Nephron (organoid): ENCODE data around the gene CUEDC1.

ENCODE experiments used
- H3K27ac Mint-ChIP-seq, 3 experiments: 2 replicates each; pipeline ENCODE4 v1.8.0; 2020; ENCODE audit warnings: mixed read lengths in 3 of 3, mild to moderate bottlenecking in 2 of 3, moderate library complexity in 1 of 3
- H3K27me3 Mint-ChIP-seq: 2 replicates; pipeline ENCODE4 v1.8.0; 2021; ENCODE audit warnings: low read depth, mild to moderate bottlenecking, moderate library complexity, mixed read lengths
- H3K36me3 Mint-ChIP-seq: 2 replicates; pipeline ENCODE4 v1.8.0; 2020; ENCODE audit warnings: low read depth, mixed read lengths
- H3K4me1 Mint-ChIP-seq: 2 replicates; pipeline ENCODE4 v1.8.0; 2020; ENCODE audit warnings: mixed read lengths
- H3K4me3 Mint-ChIP-seq, 3 experiments: 2 replicates each; pipeline ENCODE4 v1.8.0; 2020; ENCODE audit warnings: mild to moderate bottlenecking in 3 of 3, mixed read lengths in 3 of 3, moderate library complexity in 2 of 3
- H3K9me3 Mint-ChIP-seq: 2 replicates; pipeline ENCODE4 v1.8.0; 2020; ENCODE audit warnings: mixed read lengths
- CTCF ChIP-seq, 3 experiments: fragments of 200-600 bp; sonication (generic); IDR thresholded peaks; one replicate each; pipeline ENCODE4 v1.5.0; 2021; ENCODE audit warnings: antibody characterized with exemption in 3 of 3; ENCODE audit not compliant: unreplicated experiment in 3 of 3

Gene CUEDC1

GRCh38 chr17:57898487-57899311, 56.5 kb downstream of the CUEDC1 start:
- Mint-ChIP-seq H3K27me3 (no peaks in the 10 kb centered on the region), H3K9me3 (no peaks in the 10 kb centered on the region), H3K4me3 (peak overlapping the region in 1 of 3 experiments; percentile 45), H3K36me3 (no peaks in the 10 kb centered on the region), H3K4me1 (peaks cover 75% of the 10 kb centered on the region), H3K27ac (peak overlapping the region; percentile 92 to 95 (median 94))
- no peak for TF ChIP-seq CTCF (IDR thresholded peaks at IDR 0.05; ENCODE audit: unreplicated experiment in 3 of 3)

GRCh38 chr17:57895382-57896060, 59.7 kb downstream of the CUEDC1 start:
- H3K4me1 Mint-ChIP-seq, result peaks cover 80% of the 10 kb centered on the region
- H3K9me3 Mint-ChIP-seq, result no peaks in the 10 kb centered on the region
- H3K27ac Mint-ChIP-seq, result peak overlapping the region; percentile 37 to 99 (median 62)
- H3K27me3 Mint-ChIP-seq, result no peaks in the 10 kb centered on the region
- H3K4me3 Mint-ChIP-seq, result no peak overlapping the region
- no peaks in the 10 kb centered on the region for H3K36me3 Mint-ChIP-seq
- no peak for TF ChIP-seq CTCF (IDR thresholded peaks at IDR 0.05; ENCODE audit: unreplicated experiment in 3 of 3)

- TF ChIP-seq CTCF (IDR thresholded peaks at IDR 0.05; ENCODE audit: unreplicated experiment in 3 of 3), result no peak
- Mint-ChIP-seq H3K9me3 (no peaks in the 10 kb centered on the region), H3K27ac (peak overlapping the region; percentile 17 to 99 (median 62)), H3K4me1 (peaks cover 78% of the 10 kb centered on the region), H3K27me3 (no peaks in the 10 kb centered on the region), H3K4me3 (peak overlapping the region in 1 of 3 experiments; percentile 43), H3K36me3 (no peaks in the 10 kb centered on the region)
These were observed 60.4 kb downstream of the CUEDC1 start for GRCh38 chr17:57894848-57895247.

GRCh38 chr17:57892820-57893595, 62.2 kb downstream of the CUEDC1 start:
- Mint-ChIP-seq H3K27ac (peak overlapping the region; percentile 99 to 100 (median 99)), H3K9me3 (no peaks in the 10 kb centered on the region)

More at GRCh38 chr17:57892820-57893595, 62.2 kb downstream of the CUEDC1 start:
- Mint-ChIP-seq H3K4me1 (peaks cover 78% of the 10 kb centered on the region), H3K27me3 (no peaks in the 10 kb centered on the region), H3K36me3 (no peaks in the 10 kb centered on the region), H3K4me3 (peak overlapping the region; percentile 58 to 73 (median 59))
- no peak for TF ChIP-seq CTCF (IDR thresholded peaks at IDR 0.05; ENCODE audit: unreplicated experiment in 3 of 3)
